DOHH2 (cell line): ENCODE measurements around the gene IQGAP3.

Experiments used
- CTCF ChIP-seq: fragments of 200-600 bp; sonication (generic); IDR thresholded peaks from one replicate; pipeline ENCODE4 v1.5.1; 2014; ENCODE audit warnings: antibody characterized with exemption, mild to moderate bottlenecking, low read depth, low read length; ENCODE audit not compliant: poor library complexity, severe bottlenecking
- EZH2phosphoT487 ChIP-seq: fragments of 200-600 bp; sonication (generic); IDR thresholded peaks from 2 replicates; pipeline ENCODE4 v1.6.1; 2017; ENCODE audit warnings: borderline replicate concordance, mild to moderate bottlenecking, antibody characterized with exemption, low read length, moderate library complexity, mixed read lengths

GRCh38 chr1:156591181-156591431 is 18.7 kb upstream of the IQGAP3 start:
- TF ChIP-seq CTCF (no peak), EZH2phosphoT487 (no peak)
